Bronchial epithelial cell (primary cell): ENCODE data around the gene ATP6V1D. TPM values are rescaled to one million over a fixed set of nuclear protein-coding genes. Genes with fewer than 3 reads are reported as not detected.
A peak's percentile ranks its signal among the peaks of the same experiment; 100 is the strongest.

Experiments used
- DNase-seq: peaks from one replicate; pipeline ENCODE4 v3.0.0-alpha.2; 2010; ENCODE audit warnings: low read depth
- FAIRE-seq: peaks from 2 replicates; lab custom pipeline; 2011; peaks lifted over from hg19 to GRCh38; lab: Jason Lieb, UNC
- H3K27me3 ChIP-seq: 2 replicates; pipeline ENCODE4 v1.5.1; 2011; ENCODE audit warnings: low read length; ENCODE audit not compliant: control insufficient read depth, insufficient read depth
- H3K36me3 ChIP-seq: 2 replicates; pipeline ENCODE4 v1.5.1; 2011; ENCODE audit warnings: low read length; ENCODE audit not compliant: control insufficient read depth, insufficient read depth
- H3K4me3 ChIP-seq: 2 replicates; pipeline ENCODE4 v1.5.1; 2011; ENCODE audit warnings: mild to moderate bottlenecking, low read depth, low read length, control low read depth
- CTCF ChIP-seq: IDR thresholded peaks from 2 replicates; pipeline ENCODE4 v1.5.1; 2011; ENCODE audit warnings: mild to moderate bottlenecking, moderate library complexity, low read length, control low read depth, inconsistent platforms; ENCODE audit not compliant: insufficient read depth, severe bottlenecking
- total RNA-seq: library from RNA; depleted of rRNA; stranded (reverse); fragments of >200 nt; gene quantifications from 2 replicates; pipeline ENCODE4 v1.2.1, GENCODE V29; 2014

The ATP6V1D gene
- total RNA-seq, 1 donor from 2014 or later, result 126 TPM

DNA sequence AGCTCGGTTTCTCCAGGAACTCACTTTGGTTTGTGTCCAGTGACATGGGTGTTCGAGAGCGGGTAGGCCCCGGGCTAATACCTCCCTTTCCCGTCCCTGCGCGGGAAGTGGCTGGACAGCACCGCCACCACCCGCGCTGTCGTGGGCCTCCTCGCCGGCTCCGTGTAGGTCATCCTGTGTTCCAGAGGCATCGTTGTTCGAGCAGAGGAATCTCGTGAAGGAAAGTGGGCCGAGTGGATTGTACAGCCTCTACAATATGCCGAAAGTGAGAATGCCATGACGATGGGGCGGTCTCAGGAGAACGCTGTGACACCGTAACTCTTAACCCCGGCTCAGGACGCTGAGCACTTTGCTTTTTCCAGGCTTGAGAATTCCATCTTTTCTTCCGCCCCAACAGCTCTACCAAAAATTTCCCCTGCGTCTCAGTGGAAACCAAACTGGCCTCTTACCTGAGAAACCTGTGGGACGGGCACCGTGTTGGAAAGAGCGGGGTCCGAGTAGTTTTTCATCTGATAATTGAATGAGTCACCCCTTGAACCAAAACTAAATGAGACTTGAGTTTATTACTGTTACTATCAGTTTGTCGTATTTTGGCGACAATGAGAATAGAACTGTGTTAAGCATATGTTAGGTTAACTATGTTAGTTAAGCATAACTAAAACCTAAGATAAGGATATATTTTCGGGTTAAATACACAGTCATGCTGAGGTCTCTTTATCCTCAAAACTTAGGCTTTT is 1.0 kb upstream of the ATP6V1D start:
- FAIRE-seq (no peak), DNase-seq (no peak)
- no peak for TF ChIP-seq CTCF
- Histone ChIP-seq H3K27me3 (no peaks in the 10 kb centered on the region), H3K4me3 (peak overlapping the region; percentile 64), H3K36me3 (peaks cover 4% of the 10 kb centered on the region)

DNA sequence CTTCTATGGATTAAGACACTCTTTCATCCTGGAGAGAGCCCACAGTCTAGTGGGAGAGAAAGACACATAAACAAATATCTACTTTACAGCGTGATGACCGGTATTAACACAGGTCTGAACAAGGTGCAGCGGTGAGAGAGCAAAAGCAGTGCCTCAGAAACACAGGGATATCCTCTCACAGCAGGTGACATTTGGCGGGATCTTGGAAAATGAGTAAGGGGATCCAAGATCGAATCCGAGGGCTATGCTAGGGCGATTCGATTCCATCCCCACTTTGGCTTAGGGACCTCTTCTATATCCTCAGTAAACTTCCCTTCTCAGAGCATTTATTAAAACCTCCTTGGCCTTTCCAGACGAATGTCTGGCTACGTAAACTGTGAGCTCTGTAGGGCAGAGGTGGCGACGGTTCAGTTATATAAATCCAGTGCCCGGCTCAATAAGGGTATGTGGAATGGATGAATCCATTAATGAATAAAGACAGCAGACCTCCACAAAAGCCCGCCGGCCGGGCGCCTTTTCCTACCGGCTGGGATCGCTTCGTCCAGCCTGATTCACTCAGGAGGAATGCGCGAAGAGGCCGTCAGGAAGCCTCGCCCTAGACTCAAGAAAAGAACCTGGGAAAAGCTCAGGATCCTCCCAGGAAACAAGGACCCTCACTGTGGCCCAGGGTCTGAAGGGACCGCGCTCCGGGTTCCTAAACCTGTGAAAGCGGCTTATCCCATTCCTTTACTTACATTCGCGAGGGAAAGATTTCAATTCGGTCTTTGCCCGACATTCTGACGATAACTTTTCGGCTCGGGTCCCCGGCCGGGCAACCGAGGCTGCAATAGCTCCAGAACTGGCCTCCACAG is 455 bp downstream of the ATP6V1D start:
- FAIRE-seq, result no peak
- Histone ChIP-seq H3K27me3 (no peaks in the 10 kb centered on the region), H3K36me3 (peaks cover 3% of the 10 kb centered on the region), H3K4me3 (peak overlapping the region; percentile 64)
- TF ChIP-seq CTCF, result no peak
- DNase-seq, result peak; percentile 61

DNA sequence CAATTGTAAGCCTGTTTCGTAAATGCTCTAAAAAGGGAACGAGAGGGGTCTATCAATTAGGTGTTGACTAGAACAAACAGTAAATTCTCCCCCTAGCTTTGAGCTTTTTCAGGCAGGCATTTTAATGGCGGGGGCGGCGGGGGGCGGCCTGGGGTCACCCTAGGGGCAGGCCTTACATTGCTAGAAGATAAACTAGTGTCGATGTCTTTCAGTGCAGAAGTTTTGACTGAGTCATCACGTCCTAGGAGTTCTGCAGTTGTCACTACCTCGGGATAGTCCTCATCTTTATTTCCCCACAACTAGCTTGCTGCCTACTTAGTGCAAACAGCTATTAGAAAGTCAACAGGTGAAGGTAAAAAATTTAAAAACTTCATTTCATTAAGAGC is 1.6 kb downstream of the ATP6V1D start:
- peak; percentile 45 for DNase-seq

DNA sequence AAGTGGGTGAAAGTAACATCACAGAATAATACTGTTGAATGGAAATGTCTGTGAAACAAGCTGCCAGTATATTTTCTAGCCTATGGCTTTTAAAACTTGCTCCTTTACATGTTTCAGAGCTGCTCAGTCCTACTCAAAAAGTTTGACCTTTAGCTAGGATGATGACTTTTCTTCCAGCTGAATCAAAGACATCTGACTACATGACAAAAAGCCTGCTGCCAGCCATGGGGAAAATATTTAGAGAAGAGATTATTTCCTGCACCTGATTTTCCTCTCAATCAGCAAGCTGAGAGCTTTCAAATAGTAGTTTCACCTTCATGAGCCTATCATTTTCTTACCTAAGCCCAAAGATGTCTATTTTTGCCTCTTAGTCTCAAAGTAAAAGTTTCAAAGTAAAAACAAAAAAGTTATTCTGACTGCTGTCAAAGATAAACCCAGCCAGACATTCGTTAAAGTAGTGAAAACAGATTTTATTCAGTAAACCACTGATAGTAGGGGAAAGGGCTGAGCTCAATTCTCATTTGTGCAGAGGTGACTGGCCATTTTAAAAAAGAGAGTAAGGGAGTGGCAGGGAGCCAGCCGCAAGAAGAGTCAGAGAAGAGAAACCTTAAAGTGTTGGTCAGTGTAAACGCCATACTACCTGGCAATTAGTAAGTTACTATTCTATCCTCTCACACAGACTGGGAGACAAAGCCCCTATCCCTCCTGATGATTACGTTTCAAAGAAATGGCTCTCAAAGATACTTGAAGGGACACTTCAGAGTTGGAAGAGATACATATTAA is 2.2 kb downstream of the ATP6V1D start:
- Histone ChIP-seq H3K27me3 (no peaks in the 10 kb centered on the region), H3K4me3 (peak overlapping the region; percentile 7), H3K36me3 (peaks cover 4% of the 10 kb centered on the region)
- FAIRE-seq (no peak), DNase-seq (no peak)
- TF ChIP-seq CTCF, result no peak

More for the DNA sequence above, 1.6 kb downstream of the ATP6V1D start:
- FAIRE-seq, result no peak
- H3K4me3 ChIP-seq, result peak overlapping the region; percentile 7
- H3K36me3 ChIP-seq, result peaks cover 5% of the 10 kb centered on the region
- TF ChIP-seq CTCF, result no peak
- H3K27me3 ChIP-seq, result no peaks in the 10 kb centered on the region

DNA sequence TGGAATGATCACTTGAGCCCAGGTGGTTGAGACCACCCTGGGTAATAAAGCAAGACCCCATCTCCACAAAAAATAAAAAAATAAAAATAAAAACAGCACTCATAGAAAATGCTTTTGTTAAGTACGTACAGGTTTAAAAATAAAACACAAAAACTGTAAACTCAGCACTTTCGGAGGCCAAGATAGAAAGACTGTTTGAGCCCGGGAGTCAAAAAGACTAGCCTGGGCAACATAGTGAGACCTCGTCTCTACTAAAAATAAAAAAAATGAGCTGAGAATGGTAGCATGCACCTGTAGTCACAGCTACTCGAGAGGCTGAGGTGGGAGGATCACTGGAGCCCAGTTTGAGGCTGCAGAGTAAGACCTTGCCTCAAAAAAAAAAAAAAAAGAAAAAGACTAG is 7.5 kb downstream of the ATP6V1D start:
- no peak for FAIRE-seq
- no peak for TF ChIP-seq CTCF
- Histone ChIP-seq H3K4me3 (no peak overlapping the region), H3K27me3 (no peaks in the 10 kb centered on the region), H3K36me3 (peaks cover 9% of the 10 kb centered on the region)
- no peak for DNase-seq
